ENCODE measurements around the gene ANKRD33B.
"Not testable (repeated sequence)": the region's sequence is repeated elsewhere in the genome, so short reads cannot be mapped to it uniquely, and the experiment has no call there.

ANKRD33B gene

GRCh38 chr5:10562201-10563109 lies 1.4 kb upstream of the ANKRD33B start:
- no peak for DNase-seq

GRCh38 chr5:10563110-10563944 lies 543 bp upstream of the ANKRD33B start:
- DNase-seq: no peak

GRCh38 chr5:10564838-10565784 lies 1.2 kb downstream of the ANKRD33B start:
- DNase-seq: no peak

GRCh38 chr5:10565785-10566542 lies 2.1 kb downstream of the ANKRD33B start:
- DNase-seq: no peak

- DNase-seq: no peak
Observed at GRCh38 chr5:10566543-10567068, 2.7 kb downstream of the ANKRD33B start.

- no peak for DNase-seq
Observed at GRCh38 chr5:10567121-10567591, 3.3 kb downstream of the ANKRD33B start.

GRCh38 chr5:10567781-10568321 lies 4.0 kb downstream of the ANKRD33B start:
- no peak for DNase-seq

- DNase-seq: not testable (repeated sequence)
Observed at GRCh38 chr5:10570540-10570939, 6.7 kb downstream of the ANKRD33B start.

GRCh38 chr5:10572451-10572850 lies 8.6 kb downstream of the ANKRD33B start:
- DNase-seq: no peak

- DNase-seq: no peak
Observed at GRCh38 chr5:10573487-10574145, 9.7 kb downstream of the ANKRD33B start.

GRCh38 chr5:10574879-10575278 lies 11.0 kb downstream of the ANKRD33B start:
- not testable (repeated sequence) for DNase-seq

GRCh38 chr5:10576121-10576789 lies 12.4 kb downstream of the ANKRD33B start:
- DNase-seq: no peak

- no peak for DNase-seq
Observed at GRCh38 chr5:10576790-10577189, 12.9 kb downstream of the ANKRD33B start.

GRCh38 chr5:10577371-10578292 lies 13.8 kb downstream of the ANKRD33B start:
- no peak for DNase-seq

- no peak for DNase-seq
Observed at GRCh38 chr5:10578293-10578665, 14.4 kb downstream of the ANKRD33B start.

- DNase-seq: no peak
Observed at GRCh38 chr5:10578869-10579268, 15.0 kb downstream of the ANKRD33B start.

- DNase-seq: no peak
Observed at GRCh38 chr5:10579536-10580521, 16.0 kb downstream of the ANKRD33B start.
